ENCODE results near the gene IMPA2.

DNA sequence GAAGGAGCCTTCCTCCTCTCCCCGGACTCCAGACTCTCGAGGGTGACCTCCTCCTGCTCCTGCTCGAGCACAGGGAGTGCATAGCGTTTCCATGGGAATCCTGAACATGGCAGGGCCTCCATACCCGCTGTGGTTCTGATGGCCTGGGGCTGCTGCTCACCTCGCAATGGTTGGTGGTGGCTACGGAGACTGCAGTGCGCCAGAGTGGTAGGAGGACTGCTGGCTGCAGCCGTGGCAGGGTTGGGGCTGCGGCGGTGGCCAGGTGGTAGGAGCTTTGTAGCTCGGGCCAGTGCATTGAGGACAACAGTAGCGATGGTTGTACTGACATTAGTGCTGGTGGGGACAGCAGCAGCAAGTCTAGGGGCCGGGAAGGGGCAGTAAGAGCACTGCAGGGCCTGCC, 80.4 kb downstream of the IMPA2 start:
- TF ChIP-seq POLR2A (IDR thresholded peaks at IDR 0.05; ENCODE audit: low read length) = no peak
- no peak for TF ChIP-seq GATA1 (IDR thresholded peaks at IDR 0.05; ENCODE audit: low read depth, low read length)
